Esophagus muscularis mucosa (tissue), 3 donors: ENCODE data around the gene SPRR2G.

Experiments
- POLR2A ChIP-seq: fragments of 450-650 bp; IDR thresholded peaks from one replicate; pipeline ENCODE4 v1.6.1; 2017; ENCODE audit warnings: antibody characterized with exemption, moderate library complexity, mild to moderate bottlenecking, low read depth
- TF ChIP-seq, protein P1 (sequence below), 3 experiments: fragments of 200-600 bp in 2 of 3; fragments of 450-650 bp in 1 of 3; sonication (generic) in 2 of 3; IDR thresholded peaks; one replicate each; pipeline ENCODE4 v1.5.1; 2017 to 2019; ENCODE audit warnings: antibody characterized with exemption in 3 of 3, mild to moderate bottlenecking in 2 of 3, moderate library complexity in 1 of 3

DNA sequence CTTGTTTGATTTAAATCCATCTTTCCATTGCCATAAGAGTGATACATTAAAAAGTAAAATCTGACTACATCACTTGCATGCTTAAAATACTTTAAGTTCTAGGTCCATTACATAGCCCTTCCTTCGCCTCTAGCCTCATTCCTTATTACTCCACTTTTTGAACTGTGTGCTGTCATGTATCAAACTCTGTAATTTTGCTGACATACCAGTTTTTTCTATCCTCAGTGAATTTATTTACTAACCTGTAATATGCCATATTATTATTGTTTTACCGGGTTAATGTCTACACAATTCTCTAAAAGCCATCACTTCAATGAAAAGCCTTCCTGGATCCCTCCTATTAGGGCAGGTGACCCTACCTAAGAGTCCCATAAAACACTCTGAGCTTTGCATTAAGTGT is 4.9 kb upstream of the SPRR2G start:
- TF ChIP-seq, protein P1, sequence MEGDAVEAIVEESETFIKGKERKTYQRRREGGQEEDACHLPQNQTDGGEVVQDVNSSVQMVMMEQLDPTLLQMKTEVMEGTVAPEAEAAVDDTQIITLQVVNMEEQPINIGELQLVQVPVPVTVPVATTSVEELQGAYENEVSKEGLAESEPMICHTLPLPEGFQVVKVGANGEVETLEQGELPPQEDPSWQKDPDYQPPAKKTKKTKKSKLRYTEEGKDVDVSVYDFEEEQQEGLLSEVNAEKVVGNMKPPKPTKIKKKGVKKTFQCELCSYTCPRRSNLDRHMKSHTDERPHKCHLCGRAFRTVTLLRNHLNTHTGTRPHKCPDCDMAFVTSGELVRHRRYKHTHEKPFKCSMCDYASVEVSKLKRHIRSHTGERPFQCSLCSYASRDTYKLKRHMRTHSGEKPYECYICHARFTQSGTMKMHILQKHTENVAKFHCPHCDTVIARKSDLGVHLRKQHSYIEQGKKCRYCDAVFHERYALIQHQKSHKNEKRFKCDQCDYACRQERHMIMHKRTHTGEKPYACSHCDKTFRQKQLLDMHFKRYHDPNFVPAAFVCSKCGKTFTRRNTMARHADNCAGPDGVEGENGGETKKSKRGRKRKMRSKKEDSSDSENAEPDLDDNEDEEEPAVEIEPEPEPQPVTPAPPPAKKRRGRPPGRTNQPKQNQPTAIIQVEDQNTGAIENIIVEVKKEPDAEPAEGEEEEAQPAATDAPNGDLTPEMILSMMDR (IDR thresholded peaks at IDR 0.05): no peak
- no peak for TF ChIP-seq POLR2A
